PC-9 (cell line): ENCODE results near the gene SH2D5.

Experiments
- CTCF ChIP-seq: fragments of 200-600 bp; sonication (generic); conservative IDR thresholded peaks from 2 replicates; pipeline ENCODE4 v1.6.1; 2017; ENCODE audit warnings: mixed run types, antibody characterized with exemption, mild to moderate bottlenecking, moderate library complexity
- EZH2 ChIP-seq: fragments of 200-600 bp; sonication (generic); IDR thresholded peaks from 2 replicates; pipeline ENCODE4 v1.8.0; 2017; ENCODE audit warnings: antibody characterized with exemption, low read depth

GRCh38 chr1:20702416-20702815 is 30.1 kb downstream of the SH2D5 start:
- TF ChIP-seq CTCF (peak; percentile 36; the same call in 1 of the 2 replicates), EZH2 (no peak)
